ENCODE results near the gene ADGRD2.

ADGRD2 gene

DNA sequence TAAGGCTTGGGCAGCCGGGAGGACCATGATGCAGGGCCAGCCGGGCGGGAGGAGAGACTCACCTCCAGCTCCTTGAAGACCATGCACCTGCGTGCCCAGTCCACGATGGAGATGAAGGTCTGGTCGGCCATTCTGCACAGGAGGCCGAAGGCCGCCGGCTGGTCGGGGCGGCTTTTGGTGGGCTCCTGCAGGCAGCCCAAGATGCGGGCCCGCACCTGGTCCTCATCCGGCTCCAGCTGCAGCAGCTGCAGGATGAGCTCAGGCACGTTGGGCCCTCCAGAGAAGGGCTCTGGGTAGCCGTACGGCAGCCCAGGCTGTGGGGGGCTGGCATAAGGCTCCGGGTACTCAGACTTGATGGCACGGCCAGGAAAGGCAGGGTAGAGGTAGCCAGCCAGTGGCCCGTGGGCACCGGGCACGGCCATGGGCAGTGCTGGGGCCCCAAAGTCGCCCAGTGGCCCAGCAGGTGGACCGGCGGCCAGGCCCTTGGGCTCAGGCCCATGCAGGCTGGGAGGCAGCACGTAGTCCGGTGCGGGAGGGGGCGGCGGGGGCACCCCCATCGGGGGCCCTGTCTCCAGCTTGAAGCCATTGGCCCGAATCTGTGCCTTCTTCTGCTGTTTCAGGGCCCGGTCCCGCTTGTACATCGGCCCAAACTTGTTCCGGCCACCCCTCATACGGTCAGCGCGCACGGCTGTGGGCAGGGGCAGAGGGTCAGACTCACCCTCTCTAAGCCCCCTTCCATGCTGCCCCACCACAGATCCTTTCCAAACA lies 50.0 kb downstream of the ADGRD2 start:
- DNase-seq = no peak

DNA sequence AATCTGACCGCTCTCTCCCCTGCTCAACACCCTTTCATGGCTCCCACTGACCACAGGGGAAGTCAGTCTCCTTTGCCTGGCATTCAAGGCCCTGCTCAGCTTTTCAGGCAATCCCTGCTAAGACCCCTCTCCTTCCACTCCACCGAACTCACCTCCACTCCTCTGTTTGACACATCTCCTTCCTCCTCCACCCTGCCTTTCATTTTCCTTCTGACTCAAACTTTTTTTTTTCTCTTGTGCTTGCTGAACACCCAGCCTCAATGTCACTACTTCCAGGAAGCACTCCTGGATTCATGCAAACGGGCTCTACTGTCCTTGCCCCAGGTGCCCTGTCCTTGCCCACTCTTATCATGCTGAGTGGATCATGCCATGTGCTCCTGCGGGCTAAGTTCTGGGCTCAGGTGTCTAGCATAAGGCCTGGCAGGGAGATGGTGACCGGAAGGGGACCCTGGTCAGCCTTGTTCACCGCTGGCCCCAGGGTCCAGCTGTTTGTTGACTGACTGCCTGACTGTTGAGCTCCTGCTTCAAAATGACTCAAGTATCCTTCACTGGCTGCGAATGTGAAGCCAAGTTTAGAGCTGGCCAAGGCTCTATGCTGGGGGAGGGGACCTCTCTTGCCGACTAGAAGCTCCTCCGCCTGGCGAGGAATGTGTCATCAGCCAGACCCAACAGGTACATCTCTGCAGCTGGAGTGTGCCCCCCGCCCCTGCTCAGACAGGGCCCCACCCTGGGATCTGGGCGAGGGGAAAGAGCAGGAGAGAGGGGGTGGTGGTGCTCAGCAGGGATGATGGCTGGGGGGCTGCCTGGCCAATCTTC lies 50.8 kb downstream of the ADGRD2 start:
- no peak for DNase-seq

GRCh38 chr9:124501771-124502320 lies 51.6 kb downstream of the ADGRD2 start:
- DNase-seq = no peak

DNA sequence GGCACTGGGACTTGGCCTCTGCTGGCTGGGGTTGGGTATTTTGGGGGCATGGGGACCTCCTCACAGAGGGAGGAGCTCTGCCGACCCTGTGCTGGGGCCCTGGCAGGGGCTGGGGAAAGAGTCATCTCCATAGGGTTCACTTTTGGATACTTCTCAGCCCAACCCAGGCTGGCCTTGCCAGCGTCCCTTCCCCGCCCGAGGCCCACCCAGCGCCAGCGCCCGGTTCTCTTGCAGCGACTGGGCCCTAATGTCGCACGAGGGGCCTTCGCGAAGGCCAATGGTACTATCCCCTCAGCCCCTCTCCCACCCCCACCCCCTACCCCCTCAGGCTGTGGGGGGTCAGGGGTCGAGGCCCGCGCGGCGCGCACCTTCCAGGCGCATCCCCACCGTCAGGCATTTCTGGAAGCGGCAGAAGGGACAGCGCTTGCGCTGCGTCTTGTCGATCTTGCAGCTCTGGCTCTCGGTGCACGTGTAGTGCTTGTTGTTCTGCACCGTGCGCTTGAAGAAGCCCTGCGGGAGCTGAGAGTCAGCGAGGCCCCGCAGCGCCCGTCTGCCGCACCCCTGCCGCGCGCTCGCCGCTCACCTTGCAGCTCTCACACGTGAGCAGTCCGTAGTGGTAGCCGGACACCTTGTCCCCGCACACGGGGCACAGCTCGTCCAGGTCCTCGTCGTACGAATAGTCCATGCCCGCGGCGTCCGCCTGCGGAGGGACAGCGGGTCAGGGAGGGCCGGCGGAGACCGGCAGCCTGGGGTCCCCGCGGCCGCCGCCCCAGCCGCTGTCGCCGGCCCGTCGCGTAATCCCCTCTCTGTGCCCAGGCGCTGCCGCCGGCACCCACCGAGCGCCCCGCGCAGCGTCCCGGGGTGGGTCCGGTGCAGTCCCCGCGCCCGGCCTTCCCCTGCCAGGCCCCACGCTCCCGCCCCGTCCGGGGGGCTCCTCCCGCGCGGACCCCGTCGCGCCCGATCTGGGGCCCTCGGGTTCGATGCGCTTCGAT lies 52.8 kb downstream of the ADGRD2 start:
- no peak for DNase-seq

GRCh38 chr9:124503713-124504529 lies 53.7 kb downstream of the ADGRD2 start:
- peak; percentile 6 for DNase-seq

- DNase-seq = no peak
Observed at GRCh38 chr9:124504530-124505005, 54.3 kb downstream of the ADGRD2 start.

GRCh38 chr9:124505006-124505900 lies 55.0 kb downstream of the ADGRD2 start:
- DNase-seq = no peak

- DNase-seq = no peak
Observed at GRCh38 chr9:124505901-124506346, 55.7 kb downstream of the ADGRD2 start.

GRCh38 chr9:124506433-124506832 lies 56.2 kb downstream of the ADGRD2 start:
- no peak for DNase-seq

- no peak for DNase-seq
Observed at GRCh38 chr9:124506931-124507879, 57.0 kb downstream of the ADGRD2 start, which contains the start of gene NR5A1. Gene NR5A1 (minus strand): TSS chr9:124507399. CDS start chr9:124503395, 4,004 bp downstream.

- DNase-seq = no peak
Observed at GRCh38 chr9:124507880-124508423, 57.7 kb downstream of the ADGRD2 start.

DNA sequence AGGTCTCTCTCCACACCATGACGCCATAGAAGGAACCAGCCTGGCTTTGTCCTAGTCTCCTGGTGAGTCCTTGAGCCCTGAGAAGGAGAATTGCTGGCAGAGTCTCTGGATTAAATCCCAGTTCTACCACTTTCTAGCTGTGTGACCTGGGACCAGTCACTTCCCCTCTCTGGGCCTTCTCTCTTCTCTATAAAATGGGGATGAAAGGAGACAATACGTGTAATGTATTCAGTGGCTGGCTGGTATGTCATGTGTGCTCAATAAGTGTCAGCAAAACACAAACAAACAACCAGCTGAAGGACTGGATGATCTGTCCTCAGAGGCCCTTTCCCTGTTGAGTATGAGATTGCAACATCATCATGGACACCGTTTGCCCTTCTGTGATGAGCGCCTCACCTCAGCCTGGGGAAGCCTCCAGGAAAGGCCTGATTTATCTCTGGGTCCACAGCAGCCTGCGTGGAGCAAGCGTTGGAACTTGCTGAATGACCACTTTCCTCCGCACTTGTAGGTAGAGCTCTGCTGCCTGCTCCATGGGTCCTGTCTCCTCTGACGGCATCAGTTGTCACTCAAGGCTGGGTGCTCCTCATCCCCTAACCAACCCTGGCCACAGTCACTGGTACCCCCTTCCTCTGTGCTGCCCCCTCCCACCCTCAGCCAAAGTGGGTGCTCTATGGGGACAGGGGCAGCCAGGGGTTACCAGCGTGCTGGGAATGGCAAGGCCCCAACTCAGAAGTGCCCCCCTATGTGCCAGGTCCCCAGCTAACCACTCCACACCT lies 60.6 kb downstream of the ADGRD2 start:
- peak; percentile 10 for DNase-seq

GRCh38 chr9:124511426-124511840 lies 61.2 kb downstream of the ADGRD2 start:
- no peak for DNase-seq

GRCh38 chr9:124511891-124512805 lies 61.9 kb downstream of the ADGRD2 start:
- no peak for DNase-seq

- no peak for DNase-seq
Observed at GRCh38 chr9:124512806-124513204, 62.6 kb downstream of the ADGRD2 start.

GRCh38 chr9:124513376-124513994 lies 63.2 kb downstream of the ADGRD2 start:
- DNase-seq = no peak

Data from fibroblast of skin of right quadriceps (primary cell).